HG02840 (cell line): Measurements from ENCODE around the gene RDH5.

ENCODE experiments used
- ATAC-seq: cut with Tn5 transposase; IDR thresholded peaks from one replicate; pipeline ENCODE4 v1.9.1; 2021; ENCODE audit warnings: mild to moderate bottlenecking, moderate library complexity, moderate number of reproducible peaks; ENCODE audit not compliant: unreplicated experiment, low FRiP score

The RDH5 gene, protein sequence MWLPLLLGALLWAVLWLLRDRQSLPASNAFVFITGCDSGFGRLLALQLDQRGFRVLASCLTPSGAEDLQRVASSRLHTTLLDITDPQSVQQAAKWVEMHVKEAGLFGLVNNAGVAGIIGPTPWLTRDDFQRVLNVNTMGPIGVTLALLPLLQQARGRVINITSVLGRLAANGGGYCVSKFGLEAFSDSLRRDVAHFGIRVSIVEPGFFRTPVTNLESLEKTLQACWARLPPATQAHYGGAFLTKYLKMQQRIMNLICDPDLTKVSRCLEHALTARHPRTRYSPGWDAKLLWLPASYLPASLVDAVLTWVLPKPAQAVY

DNA sequence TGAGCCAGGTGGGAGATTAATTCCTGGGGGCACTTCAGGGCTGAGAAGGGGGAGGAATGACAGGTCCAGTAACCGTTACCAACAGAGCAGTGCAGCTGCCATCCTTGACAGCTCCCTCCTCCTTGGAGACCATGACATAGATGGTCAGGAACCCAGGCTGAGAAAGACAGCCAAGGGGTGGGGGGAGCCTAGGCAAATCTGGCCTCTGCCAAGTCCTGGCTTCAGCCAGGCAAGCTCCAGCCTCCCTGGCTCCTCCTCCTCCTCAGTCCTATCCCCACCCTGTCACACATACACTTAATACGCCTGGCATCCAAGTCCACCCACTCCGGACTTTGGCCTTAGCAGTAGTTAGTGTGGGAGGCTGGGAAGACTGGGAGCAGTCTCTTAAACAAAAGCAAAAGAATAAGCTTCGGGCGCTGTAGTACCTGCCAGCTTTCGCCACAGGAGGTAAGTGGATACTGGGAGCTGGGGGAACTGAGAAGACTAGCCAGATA, at the start of gene RDH5:
Gene RDH5 (plus strand): TSS at position 323 of the 494 bp plus-strand sequence. CDS start 792 bp downstream, outside the sequence.
- no peak for ATAC-seq

DNA sequence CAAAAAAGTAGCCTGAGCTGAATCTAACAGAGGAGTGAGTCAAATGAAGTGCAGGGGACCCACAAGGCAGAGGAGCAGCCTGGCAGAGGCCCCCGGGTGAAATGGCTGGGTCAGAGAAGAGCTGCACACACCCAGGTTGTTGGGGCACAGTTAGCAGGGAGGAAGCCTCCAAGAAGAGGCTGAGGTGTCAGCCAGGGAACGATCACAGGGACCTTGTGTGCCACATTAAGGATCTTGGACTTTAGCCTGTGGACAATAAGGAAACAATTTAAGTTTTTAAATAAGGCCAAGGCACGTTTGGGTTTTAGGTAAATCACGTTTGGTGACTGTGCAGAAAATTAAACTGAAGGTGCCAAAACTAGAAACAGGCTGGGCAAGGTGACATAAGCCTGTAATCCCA, 48.4 kb upstream of the RDH5 start:
- ATAC-seq, result no peak

DNA sequence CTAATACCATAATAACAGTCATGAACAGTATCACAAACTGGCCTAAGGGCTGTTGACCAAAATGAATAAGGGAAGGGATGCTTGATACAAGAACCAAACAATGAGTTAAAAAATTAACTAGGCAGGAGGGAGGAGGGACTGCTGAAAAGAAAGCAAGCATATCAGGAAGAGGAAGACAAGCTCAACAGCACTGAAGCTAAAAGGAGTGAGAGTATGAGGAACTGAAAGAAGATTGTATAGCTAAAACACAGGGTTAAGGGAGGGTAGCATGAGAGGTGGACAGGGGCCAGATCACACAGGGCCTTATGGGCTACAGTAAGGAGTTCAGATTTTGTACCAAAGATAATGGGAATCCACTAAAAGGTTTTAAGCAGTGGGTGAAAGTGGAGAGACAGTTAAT, 46.6 kb upstream of the RDH5 start:
- ATAC-seq, result peak; percentile 96

DNA sequence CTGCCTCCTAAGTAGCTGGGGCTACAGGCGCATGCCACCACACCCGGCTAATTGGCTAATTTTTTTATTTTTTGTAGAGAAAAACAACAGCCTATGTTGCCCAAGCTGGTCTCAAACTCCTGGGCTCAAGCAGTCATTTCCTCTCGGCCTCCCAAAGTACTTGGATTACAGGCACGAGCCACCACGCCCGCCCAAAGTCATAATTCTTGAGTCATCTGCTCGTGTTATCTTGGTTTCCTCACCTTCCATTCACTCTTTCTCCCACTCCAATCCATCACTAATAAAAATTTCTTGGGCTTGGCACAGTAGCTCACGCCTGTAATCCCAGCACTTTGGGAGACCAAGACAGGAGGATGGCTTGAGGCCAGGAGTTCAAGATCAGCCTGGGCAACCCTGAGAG, 44.5 kb upstream of the RDH5 start:
- ATAC-seq, result no peak

DNA sequence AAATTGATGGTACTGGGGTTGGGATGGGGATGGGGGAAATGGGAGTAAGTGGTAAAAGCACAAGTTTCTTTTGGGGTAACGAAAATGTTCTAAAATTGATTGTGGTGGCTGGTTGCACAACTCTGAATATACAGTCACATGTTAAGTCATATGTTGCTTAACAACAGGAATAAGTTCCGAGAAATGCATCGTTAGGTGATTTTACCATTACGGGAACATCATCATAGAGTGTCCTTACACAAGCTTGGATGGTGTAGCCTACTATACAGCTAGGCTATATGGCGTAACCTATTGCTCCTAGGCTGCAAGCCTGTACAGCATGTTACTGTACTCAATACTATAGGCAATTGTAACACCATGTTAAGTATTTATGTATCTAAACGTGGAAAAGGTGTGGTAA, 43.5 kb upstream of the RDH5 start:
- ATAC-seq, result no peak

DNA sequence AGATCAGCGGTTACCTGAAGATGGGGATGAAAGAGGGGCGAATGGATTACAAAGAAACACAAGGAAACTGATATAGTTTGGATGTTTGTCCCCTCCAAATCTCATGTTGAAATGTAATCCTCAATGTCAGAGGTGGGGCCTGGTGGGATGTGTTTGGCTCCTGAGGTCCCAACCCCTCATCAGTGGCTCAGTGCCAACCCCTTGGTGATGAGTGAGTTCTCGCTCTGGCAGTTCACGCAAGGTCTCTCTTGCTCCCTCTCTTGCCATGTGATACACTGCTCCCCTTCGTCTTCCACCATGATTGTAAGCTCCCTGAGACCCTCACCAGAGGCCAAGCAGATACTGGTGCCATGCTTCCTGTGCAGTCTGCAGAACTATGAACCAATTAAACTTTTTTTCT, 40.5 kb upstream of the RDH5 start:
- no peak for ATAC-seq

DNA sequence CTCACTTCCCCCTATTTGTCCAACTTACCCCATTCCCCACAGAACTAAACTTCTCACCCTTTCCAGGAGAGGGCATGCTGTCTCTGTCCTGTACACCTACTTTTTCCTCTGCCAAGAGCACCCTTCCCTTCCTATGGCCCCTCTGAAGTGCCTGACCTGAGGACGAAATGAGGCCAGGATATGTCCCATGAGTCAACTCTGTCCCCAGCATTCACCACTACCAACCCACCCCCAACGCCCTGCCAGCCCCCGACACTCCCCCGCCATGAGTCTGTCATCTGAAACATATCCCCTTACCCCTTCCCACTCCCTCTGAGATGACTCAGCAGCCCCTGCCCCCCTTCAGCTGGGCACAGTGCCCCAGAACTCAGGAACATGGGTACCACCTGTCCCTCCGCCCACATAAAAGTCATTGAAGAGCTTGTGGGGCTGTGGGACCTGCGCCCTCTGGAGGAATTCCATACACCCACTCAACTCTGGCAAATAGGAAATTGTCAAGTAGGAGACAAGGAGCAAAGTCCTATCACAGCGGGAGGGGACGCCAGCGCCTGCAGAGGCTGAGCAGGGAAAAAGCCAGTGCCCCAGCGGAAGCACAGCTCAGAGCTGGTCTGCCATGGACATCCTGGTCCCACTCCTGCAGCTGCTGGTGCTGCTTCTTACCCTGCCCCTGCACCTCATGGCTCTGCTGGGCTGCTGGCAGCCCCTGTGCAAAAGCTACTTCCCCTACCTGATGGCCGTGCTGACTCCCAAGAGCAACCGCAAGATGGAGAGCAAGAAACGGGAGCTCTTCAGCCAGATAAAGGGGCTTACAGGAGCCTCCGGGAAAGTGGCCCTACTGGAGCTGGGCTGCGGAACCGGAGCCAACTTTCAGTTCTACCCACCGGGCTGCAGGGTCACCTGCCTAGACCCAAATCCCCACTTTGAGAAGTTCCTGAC, 38.8 kb upstream of the RDH5 start:
- ATAC-seq, result no peak

DNA sequence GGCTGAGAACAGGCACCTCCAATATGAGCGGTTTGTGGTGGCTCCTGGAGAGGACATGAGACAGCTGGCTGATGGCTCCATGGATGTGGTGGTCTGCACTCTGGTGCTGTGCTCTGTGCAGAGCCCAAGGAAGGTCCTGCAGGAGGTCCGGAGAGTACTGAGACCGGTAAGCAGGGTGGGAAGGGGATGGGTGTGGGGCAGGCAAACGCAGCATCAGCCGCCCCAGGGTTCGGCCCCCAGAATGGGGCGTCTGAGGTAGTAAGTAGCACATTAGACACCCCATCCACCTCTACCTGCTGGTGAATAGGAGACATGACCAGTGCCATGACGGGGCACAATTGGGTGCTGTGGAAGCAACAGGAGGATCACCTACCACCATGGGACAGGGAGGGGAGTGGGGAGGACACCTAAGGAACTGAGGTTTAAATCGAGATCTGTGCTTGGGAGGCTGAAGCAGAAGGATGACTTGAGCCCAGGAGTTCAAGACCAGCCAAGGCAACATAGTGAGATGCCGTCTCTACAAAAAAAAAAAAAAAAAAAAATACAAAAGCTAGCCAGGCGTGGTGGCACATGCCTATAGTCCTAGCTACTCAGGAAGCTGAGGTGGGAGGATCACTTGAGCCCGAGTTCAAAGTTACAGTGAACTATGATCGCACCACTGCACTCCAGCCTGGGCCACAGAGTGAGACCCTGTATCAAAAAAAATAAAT, 38.0 kb upstream of the RDH5 start:
- ATAC-seq, result no peak

DNA sequence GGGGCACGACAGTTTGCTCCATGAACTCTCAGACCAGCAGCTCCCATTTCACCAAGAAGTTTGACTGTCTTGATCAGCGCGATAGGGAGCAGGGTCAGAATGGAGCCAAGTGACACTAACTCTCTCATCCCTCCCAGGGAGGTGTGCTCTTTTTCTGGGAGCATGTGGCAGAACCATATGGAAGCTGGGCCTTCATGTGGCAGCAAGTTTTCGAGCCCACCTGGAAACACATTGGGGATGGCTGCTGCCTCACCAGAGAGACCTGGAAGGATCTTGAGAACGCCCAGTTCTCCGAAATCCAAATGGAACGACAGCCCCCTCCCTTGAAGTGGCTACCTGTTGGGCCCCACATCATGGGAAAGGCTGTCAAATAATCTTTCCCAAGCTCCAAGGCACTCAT, 36.5 kb upstream of the RDH5 start:
- no peak for ATAC-seq

DNA sequence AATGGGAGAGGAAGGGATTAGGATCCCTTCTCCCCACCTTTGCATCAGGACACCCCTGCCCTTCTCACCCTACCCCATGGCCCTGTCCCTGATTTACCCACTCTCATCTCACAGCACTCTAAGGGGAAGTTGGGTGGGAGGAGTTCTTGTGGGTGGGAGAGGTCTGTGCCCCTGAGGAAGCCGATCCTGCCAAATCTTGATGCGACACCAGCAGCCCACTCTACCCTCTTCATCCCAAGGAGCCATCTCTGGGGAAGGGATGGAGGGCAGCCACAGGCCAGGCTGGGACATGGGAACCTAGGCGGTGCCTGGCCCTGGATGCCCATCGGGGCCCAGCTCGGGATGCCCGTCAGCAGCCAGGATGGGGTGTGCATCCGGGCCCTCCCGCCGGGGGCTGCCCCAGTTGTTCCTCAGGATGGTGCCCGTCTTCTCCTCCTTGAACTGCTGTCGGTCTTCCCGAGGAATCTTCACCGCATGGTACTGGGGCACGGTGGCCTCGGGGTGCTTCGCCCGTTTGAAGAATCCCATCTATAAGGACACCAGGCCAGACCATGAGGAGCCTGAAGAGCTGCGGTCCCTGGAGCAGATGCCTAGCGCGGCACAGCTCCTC, 35.3 kb upstream of the RDH5 start:
- ATAC-seq, result no peak

DNA sequence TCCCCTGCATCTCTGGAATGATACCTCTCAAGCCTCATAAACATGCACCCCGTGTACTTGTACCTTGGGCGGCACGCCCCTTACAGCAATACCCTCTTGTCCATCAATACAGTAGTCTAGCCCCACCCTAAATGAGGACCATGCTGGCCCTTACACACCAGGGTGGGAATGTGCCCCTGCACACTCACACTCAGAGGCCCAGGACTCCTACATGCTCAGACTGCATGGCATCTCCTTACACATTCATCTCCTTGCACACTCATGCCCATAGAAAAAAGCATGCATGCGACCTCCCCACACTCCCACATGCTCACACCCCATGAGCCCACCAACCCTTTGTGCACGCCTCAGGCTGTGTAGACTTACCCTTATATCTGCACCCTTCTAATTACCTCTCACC, 34.5 kb upstream of the RDH5 start:
- ATAC-seq, result no peak

DNA sequence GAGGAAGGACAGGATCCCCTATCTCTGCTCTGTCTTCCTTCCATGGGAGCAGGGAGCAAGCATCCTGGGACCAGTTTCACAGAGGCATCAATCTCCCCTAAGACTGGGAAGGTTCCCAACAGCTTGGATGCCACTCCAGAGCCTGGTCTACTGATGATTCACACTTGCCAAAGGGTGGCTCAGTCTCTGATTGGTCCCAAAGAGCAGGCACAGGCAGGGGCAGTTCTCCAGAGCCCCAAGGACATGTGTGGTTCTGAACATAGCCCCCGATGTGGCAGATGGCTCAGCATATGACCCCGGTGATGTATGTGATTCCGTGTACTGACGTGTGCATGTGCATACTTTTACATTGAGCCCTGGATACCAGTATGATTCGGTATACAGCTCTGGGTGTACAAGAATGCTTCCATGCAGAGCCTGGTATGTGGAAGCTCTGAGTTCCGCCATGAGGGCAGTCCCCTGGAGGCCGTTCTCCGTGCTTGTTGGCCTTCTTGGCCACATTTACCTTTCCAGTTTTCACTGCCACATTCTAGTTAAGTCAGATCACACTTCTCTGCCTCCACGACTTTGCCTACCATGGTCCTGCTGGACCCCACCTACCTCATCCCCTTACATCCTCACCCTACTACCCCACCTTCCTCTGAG, 33.7 kb upstream of the RDH5 start:
- ATAC-seq, result no peak

DNA sequence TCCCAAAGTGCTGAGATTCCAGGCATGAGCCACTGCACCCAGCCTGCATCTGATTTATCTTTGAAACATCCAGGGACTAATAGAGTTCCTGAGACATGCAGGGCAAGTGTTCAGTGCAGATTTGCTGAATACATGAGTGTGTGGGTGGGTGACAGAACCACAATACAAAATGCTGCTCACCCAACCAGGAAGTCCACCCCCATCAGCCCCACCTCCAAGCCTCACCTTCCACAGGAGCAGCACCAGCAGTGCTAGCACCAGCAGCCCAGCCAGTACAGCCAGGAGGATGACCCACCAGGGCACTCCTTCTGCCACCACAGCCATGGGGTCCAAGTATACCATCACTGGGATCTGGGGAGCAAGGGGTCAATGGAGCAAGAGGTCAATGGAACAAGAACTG, 32.4 kb upstream of the RDH5 start:
- ATAC-seq, result no peak

DNA sequence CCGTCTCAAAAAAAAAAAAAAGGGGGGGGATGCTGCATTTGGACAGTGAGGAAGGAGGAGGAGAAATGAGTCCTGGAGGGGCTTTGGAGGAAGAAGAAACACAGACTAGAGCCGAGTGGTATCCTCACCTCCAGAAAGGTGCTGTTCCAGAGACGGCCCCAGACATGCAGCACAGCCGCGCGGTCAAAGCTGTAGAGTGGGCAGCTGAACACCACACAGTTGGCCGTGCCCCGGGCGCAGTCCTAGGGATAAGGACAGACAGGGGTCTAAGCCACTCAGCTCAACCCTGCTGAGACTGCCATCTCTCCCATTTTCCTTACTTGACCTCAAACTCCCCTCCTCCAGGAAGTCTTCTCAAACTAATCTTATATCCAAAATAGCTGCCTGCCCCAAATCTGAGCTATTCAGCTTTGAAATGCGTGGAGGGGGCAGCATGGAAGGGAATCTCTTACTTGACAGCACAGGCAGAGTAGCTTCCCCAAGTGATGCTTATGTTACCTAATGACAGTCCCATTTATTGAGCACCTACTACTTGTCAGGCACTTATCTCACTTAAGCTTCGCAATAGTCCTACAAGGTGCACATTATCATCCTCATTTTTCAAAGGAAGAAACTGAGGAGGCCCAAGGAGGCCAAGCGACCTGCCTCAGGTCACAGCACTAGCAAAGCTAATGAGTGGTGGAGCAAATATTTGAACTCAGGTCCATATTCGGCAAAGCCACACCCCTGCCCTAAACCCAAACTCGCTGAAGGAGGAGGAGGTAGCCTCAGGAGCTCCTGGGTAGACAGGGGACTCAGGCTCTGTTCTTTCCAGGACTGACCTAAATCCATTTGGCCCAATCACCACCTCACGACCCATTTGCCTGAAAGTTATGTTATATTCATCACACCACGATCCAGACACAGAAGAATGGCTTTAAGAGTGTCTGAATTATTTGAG, 31.2 kb upstream of the RDH5 start:
- ATAC-seq, result no peak

DNA sequence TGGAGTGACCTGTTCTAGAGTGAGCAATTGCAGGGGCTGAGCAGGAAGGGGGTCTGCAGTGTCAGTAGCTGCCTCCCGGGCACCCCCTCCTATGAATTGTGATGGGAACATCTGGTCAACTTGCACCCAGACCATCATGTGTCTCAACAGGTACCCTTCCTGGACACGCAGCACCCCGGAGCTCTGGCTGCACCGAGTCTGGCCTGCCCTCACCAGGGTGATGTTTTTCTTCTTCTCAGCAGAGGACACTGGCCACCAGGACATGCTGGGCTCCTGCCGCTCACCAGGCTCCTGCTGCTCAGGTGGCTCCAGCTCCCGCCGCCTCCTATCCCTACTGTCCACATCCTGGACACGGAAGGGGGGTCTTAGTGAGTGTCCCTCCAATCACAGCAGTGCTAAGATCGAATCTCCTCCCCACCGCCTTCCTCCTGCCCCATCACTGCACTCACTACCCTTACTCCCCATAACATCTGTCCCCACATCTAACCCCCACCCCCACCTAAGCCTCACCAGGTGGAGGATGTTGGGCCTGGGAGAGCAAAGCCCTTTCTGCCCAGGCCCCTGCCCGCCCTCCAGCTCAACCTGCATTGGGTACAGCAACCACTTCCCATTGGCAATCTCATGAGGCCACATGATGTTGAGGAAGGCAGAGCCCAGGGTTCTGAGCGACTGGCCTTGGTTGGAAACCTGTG, 27.4 kb upstream of the RDH5 start:
- no peak for ATAC-seq

DNA sequence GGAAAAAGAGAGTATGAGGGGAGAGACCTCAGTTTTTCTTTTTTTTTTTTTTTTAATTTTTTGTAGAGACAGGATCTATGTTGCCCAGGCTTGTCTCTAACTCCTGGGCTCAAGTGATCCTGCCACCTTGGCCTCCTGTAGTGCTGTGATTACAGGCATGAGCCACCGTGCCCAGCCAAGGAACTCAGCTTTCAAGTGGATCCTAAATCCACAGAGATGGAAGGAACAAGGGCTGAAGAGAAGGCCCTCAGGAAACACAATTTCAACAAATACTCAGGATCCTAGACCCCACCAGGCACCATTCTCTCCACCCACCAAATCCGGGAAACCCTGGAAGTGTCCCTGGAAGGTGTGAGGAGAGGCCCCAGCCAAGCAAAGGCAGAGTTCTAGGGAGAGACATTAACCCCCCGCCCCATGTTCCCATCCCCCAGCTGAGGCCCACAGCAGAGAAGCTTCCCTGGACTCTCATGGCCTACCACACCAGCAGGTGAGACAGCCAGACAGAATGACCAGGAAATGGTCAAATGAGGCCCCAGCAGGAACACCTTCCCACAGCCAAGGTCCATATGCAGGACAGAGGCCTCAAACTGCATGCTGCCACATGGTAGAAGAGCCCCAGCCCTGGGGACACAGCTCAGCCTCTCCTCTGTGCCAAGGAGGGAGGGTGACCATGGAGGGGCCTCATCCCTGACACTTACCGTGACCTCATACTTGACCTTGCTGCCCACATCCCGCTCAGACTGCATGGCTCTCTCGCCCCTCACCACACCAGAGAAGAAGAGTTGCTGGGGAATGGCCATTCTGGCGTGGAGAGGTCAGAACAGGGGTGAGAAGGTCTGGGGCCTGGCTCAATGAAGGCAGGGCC, 26.6 kb upstream of the RDH5 start:
- ATAC-seq, result no peak

DNA sequence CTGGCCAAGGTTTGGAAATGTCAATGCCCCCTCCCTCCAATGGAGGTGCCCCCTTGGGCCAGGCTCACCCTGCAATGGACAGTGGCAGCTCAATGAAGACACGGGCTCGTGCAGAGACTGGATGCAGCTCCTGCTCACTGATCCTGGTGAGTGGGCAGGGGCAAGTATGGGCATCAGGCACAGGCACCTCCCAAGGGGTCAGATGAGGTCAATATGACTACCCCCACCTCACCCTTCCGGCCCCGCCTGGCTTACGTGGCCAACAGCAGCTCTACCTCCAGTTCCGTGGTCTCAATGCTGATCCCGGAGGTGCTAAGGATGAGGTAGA, 26.0 kb upstream of the RDH5 start:
- ATAC-seq, result no peak

DNA sequence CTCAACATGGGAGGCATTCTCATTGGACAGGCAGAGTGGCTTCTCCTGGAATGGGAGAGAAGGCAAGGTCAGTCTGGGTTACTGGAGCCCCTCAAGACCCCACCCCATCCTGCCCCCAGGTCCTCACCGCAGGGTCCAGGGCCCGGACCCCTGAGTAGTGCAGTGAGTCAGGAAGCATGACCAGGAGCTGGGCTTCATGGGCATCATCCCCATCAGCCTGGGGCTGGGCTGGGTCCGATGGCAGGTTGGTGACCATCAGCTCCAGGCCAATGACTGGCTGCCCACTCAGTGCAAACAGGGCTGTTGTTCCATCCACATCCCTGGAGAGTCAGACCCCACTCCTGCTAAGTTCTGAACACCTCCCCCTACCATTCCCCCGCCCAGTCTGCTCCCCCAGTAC, 25.5 kb upstream of the RDH5 start:
- ATAC-seq, result no peak
